Stomach smooth muscle (tissue), 2 donors: Measurements from ENCODE around the gene BRCC3.

Source experiments
- H3K27ac ChIP-seq: one replicate; pipeline ENCODE4 v1.7.0; 2013; ENCODE audit warnings: mild to moderate bottlenecking, low read length, inconsistent platforms
- H3K27me3 ChIP-seq, 2 donors: one replicate each; pipeline ENCODE4 v1.7.0; 2013; ENCODE audit warnings: low read length in 2 of 2; ENCODE audit not compliant: insufficient read depth in 2 of 2, control insufficient read depth in 1 of 2
- H3K36me3 ChIP-seq, 2 donors: one replicate each; pipeline ENCODE4 v1.7.0; 2013; ENCODE audit warnings: low read length in 2 of 2; ENCODE audit not compliant: control insufficient read depth in 2 of 2, insufficient read depth in 2 of 2
- H3K4me1 ChIP-seq: one replicate; pipeline ENCODE4 v1.7.0; 2013; ENCODE audit warnings: low read length; ENCODE audit not compliant: control insufficient read depth, insufficient read depth
- H3K4me3 ChIP-seq, 2 donors: one replicate each; pipeline ENCODE4 v1.7.0; 2013; ENCODE audit warnings: low read length in 2 of 2
- H3K9ac ChIP-seq, 2 donors: one replicate each; pipeline ENCODE4 v1.7.0; 2013; ENCODE audit warnings: low read length in 2 of 2, mild to moderate bottlenecking in 1 of 2
- H3K9me3 ChIP-seq, 2 donors: one replicate each; pipeline ENCODE4 v1.7.0; 2013; ENCODE audit warnings: low read length in 2 of 2; ENCODE audit not compliant: control insufficient read depth in 2 of 2
- donor health status: healthy.
- donor health status: Pancreatic carcinoma.

The BRCC3 gene

DNA sequence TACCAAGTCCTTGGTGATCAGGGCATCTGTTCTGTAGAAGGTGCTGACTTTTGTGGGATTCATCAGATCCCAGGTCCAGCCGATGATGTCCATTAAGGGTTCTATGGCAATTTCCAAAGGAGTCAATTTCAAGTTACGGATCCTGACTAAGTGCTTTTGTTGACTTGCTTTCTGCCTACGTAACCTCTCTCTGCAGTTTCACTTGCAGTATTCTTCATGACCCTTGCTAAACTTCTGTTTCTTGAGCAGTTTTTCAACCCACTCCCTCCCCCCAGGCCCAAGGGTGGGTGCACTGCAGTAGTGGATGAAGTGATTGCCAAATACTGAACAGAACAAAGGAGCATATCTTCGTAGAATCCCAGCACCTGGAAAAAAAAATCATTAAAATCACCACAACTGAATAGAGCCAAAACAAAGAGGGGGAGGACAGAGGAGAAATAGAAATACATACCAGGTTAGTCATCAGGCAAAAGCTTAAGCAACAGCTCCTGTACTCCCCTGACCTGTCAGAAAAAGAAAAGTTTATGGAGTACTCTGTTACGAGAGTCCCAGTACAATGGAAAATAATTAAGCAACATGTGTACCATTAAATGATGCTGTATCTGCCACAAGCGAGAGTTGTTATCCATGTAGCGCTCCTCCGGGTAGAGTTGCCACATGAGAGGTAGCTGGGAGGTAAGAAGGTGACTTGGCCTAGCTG lies 6.1 kb upstream of the BRCC3 start:
- no peak overlapping the region for H3K9ac ChIP-seq
- no peaks in the 10 kb centered on the region for H3K36me3 ChIP-seq
- no peak overlapping the region for H3K27ac ChIP-seq
- peaks cover 8% of the 10 kb centered on the region for H3K4me1 ChIP-seq
- no peaks in the 10 kb centered on the region for H3K27me3 ChIP-seq
- H3K9me3 ChIP-seq, result no peaks in the 10 kb centered on the region
- H3K4me3 ChIP-seq, result no peak overlapping the region

DNA sequence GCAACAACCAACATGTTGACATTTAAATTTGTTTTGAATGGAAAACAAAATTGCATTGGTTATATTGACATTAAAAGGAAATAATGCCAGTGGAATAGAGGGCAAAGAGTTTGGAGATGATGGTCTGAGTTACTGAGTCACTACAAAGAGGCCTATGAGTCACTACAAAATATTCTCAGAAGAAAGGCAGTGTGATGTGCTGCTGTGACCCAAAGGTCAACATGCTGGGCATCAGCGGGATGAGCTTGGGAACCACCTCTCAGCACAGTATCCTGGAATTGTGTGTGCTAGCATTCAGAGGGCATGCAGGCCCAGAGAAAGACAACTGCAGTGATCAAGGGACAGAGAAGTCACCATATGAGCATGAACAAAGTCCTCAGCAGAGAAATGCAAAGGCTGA lies 3.1 kb upstream of the BRCC3 start:
- Histone ChIP-seq H3K27ac (no peak overlapping the region), H3K4me1 (peaks cover 16% of the 10 kb centered on the region), H3K27me3 (no peaks in the 10 kb centered on the region), H3K4me3 (no peak overlapping the region), H3K36me3 (no peaks in the 10 kb centered on the region), H3K9me3 (no peaks in the 10 kb centered on the region), H3K9ac (no peak overlapping the region)

DNA sequence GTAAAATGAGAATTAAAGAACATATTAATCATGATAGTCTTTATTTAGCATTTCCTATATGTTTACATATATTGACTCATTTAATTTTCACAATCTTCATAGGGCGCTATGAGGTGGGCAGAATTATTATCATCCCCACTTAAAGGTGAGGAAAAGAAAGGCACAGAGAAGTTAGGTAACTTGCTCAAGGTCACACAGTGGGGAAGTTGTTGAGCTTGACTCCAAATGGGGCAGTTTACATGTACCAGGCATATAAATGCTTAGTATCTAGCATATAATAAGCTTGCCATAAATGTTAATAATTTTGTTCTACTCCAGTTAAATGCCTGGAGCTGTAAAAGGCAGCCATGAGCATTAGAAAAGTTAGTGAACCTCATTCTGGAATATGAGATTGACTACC lies 1.9 kb upstream of the BRCC3 start:
- no peak overlapping the region for H3K9ac ChIP-seq
- no peaks in the 10 kb centered on the region for H3K27me3 ChIP-seq
- peaks cover 16% of the 10 kb centered on the region for H3K4me1 ChIP-seq
- peaks cover 0 to 3% of the 10 kb centered on the region in 2 donors for H3K36me3 ChIP-seq
- H3K27ac ChIP-seq, result no peak overlapping the region
- H3K4me3 ChIP-seq, result peak overlapping the region; percentile 72 to 76
- H3K9me3 ChIP-seq, result no peaks in the 10 kb centered on the region

DNA sequence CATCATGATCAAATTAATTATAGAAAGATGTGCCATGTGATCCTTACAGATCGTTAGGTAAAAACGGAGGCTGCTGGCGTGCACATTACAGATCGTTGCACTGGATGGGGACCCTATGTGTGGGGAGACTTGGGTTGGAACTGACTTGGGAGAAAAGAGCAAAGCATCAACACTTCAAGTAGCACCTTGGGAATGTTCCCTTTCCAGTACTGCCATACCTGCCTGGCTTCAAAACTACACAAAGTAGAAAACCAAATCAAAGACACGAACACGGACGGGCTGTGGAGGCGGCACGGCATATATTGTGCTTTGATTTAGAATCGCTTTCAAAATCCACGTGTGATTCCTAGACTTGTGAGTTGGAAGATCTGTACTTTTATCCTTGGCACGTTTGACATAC lies 1.3 kb upstream of the BRCC3 start:
- H3K27me3 ChIP-seq, result no peaks in the 10 kb centered on the region
- peak overlapping the region; percentile 43 to 86 for H3K9ac ChIP-seq
- peak overlapping the region; percentile 72 to 76 for H3K4me3 ChIP-seq
- peaks cover 0 to 3% of the 10 kb centered on the region in 2 donors for H3K36me3 ChIP-seq
- H3K9me3 ChIP-seq, result no peaks in the 10 kb centered on the region
- no peak overlapping the region for H3K27ac ChIP-seq
- H3K4me1 ChIP-seq, result peaks cover 16% of the 10 kb centered on the region

DNA sequence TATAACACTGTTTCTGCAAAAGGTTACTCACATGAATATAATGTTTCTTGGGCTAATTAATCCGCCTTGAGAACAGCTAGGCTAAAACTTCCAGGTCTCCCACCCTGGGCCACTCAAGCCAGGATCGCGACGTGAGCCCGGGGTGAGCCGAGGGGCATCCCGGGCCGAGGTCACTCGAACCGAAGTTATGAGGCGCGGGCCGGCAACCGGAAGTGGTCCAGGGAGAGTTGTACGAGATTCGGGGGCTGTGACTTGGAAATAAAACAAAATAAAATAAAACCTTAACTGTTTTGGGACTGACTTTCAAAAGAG lies 689 bp upstream of the BRCC3 start:
- H3K36me3 ChIP-seq, result peaks cover 0 to 3% of the 10 kb centered on the region in 2 donors
- H3K4me1 ChIP-seq, result peaks cover 16% of the 10 kb centered on the region
- H3K4me3 ChIP-seq, result peak overlapping the region; percentile 72 to 76
- H3K9ac ChIP-seq, result peak overlapping the region; percentile 80 to 86
- no peaks in the 10 kb centered on the region for H3K9me3 ChIP-seq
- no peaks in the 10 kb centered on the region for H3K27me3 ChIP-seq
- peak overlapping the region; percentile 74 for H3K27ac ChIP-seq

DNA sequence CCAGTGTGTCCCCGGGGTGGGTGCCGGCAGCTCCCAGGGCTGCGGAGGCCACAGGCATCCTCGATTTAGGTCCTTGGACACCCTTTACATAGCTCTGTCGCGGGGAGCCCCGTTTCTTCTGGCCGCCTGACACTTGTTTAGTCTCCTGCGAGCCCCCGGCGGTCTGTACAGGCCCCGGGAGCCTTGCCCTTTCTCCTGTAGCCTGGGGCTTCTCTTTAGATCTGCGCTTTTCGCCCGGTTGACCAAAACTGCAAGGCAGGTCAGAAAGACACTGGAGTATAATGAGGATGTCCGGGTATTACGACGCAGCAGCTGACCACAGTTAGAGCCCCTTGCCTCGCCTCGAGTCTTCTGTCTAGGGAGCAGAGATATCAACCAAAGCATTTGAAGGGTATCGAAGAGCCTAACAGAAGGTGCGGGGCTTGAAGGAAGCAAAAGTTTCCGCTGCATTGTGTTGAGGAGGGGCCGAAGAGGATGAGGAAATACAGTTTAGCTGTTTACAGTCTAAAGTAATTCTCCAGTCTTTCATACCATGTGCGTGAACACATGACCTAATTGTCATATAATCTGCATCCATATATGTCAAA lies 479 bp downstream of the BRCC3 start:
- Histone ChIP-seq H3K27me3 (no peaks in the 10 kb centered on the region), H3K27ac (peak overlapping the region; percentile 58)

DNA sequence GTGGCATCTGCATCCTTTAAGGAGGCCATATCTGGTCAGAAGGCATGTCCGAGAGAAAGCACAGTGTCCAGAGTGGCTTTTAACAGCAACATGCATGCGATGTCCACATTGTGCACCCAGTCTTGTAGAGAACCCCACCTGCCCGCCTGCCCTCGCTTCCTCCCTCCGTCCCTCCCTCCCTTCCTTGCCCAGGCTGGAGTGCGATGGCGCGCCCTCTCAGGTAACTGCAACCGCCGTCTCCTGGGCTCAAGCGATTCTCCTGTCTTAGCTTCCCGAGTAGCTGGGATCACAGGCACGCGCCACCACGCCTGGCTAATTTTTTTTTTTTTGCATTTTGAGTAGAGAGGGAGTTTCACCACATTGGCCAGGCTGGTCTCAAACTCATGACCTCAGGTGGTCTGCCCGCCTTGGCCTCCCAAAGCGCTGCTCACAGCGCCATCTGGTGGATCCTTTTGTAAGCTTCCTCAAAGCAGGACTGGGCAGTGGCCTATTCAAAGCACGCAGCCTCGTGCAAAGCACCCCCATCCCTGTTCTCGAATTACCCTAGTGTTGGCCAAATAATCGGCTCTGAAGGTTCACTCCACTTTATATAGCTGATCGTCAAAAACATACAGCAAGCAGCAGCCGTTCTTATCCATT lies 15.0 kb downstream of the BRCC3 start:
- Histone ChIP-seq H3K9me3 (no peaks in the 10 kb centered on the region), H3K27ac (no peak overlapping the region), H3K27me3 (no peaks in the 10 kb centered on the region), H3K4me3 (no peak overlapping the region), H3K36me3 (peaks cover 0 to 8% of the 10 kb centered on the region in 2 donors), H3K9ac (no peak overlapping the region), H3K4me1 (no peaks in the 10 kb centered on the region)

More for the DNA sequence above, 479 bp downstream of the BRCC3 start:
- H3K36me3 ChIP-seq, result peaks cover 0 to 5% of the 10 kb centered on the region in 2 donors
- H3K4me1 ChIP-seq, result peaks cover 16% of the 10 kb centered on the region
- H3K9me3 ChIP-seq, result no peaks in the 10 kb centered on the region
- peak overlapping the region; percentile 69 to 80 for H3K9ac ChIP-seq
- H3K4me3 ChIP-seq, result peak overlapping the region; percentile 82 to 84

DNA sequence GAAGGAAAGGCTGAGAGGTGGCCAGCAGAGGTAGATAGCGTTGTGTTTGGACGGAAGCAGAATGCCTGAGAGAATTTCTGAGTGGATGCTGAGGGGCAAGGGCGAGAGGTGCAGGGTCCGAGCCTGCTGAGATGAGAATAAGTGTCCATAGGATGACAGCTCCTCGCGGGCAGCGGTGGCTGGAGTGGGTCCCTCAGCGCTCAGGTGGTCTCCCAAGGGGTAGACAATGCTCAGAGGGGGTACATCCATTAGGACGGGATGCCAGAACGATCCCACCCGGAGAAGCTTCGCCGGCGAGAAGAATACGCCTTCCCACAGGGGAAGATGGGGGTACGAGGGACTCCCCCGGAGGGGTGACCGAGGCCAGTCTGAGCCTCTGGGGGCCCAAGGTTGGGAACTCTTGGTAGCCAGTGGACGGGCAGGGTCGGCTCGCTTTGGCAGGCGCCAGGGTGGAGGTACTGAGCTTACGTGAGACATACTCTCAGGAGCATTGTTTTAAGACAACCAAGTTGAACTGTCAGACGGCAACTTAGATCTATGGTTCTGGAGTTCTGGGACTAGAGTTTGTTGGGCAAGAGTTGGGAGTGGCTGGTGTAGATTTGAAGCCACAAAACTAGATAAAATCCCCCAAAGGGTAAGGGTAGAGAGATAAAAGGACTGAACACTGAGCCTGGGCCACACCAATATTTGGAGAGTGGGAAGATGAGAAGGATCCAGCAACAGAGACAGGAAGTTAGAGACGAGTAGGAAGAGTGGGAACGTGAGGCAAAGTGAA lies 15.8 kb downstream of the BRCC3 start:
- Histone ChIP-seq H3K27ac (no peak overlapping the region), H3K9ac (no peak overlapping the region), H3K4me3 (no peak overlapping the region), H3K9me3 (no peaks in the 10 kb centered on the region), H3K4me1 (no peaks in the 10 kb centered on the region), H3K27me3 (no peaks in the 10 kb centered on the region), H3K36me3 (peaks cover 0 to 8% of the 10 kb centered on the region in 2 donors)

DNA sequence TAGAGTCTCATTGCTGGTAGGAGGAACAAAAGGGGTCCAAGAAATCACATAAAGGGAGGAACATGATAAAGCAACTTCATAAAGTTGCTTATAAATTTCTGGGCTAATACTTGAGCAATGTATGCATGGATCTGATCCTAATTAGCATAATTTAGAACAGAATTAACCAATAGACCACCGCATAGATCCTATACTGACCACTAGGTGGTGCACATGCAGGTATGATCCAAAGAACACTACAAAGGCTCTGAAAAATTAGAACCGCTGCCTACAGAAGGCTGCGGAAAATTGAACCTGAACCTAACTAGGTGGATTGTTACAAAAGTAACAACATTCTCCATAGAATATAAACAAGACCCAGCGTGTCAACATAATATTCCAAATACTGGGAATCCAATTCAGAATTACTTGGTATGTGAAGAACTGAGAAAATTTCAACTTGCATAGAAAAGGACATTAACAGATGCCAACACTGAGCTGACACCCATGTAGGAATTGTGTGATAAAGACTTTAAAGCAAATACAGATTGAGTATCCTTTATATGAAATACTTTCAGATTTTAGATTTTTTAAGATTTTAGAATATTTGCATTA lies 23.3 kb downstream of the BRCC3 start:
- Histone ChIP-seq H3K36me3 (no peaks in the 10 kb centered on the region), H3K27me3 (no peaks in the 10 kb centered on the region), H3K4me3 (no peak overlapping the region), H3K9ac (no peak overlapping the region), H3K27ac (no peak overlapping the region), H3K9me3 (no peaks in the 10 kb centered on the region), H3K4me1 (no peaks in the 10 kb centered on the region)

DNA sequence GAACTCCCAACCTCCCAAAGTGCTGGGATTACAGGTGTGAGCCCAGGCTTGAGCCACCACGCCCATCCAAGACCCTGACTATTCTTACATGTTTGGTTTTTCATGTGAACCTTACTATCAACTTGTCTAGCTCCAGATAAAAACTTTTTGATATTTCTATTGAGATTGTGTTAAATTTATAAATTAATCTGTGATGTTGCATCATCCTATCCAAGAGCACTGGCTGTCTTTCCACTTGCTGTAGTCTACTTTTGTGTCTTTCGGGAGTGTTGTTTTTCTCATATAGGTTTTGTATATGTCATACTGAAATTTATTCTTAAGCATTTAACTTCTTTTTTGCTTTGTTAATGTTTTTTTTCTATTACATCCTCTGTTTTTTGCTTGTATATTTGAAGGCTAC lies 34.6 kb downstream of the BRCC3 start:
- Histone ChIP-seq H3K27me3 (no peaks in the 10 kb centered on the region), H3K27ac (no peak overlapping the region), H3K36me3 (peaks cover 0 to 3% of the 10 kb centered on the region in 2 donors), H3K9ac (no peak overlapping the region), H3K4me3 (no peak overlapping the region), H3K9me3 (no peaks in the 10 kb centered on the region), H3K4me1 (no peaks in the 10 kb centered on the region)
